ENCODE results near the gene CDKN2B-AS1.

CDKN2B-AS1 gene

DNA sequence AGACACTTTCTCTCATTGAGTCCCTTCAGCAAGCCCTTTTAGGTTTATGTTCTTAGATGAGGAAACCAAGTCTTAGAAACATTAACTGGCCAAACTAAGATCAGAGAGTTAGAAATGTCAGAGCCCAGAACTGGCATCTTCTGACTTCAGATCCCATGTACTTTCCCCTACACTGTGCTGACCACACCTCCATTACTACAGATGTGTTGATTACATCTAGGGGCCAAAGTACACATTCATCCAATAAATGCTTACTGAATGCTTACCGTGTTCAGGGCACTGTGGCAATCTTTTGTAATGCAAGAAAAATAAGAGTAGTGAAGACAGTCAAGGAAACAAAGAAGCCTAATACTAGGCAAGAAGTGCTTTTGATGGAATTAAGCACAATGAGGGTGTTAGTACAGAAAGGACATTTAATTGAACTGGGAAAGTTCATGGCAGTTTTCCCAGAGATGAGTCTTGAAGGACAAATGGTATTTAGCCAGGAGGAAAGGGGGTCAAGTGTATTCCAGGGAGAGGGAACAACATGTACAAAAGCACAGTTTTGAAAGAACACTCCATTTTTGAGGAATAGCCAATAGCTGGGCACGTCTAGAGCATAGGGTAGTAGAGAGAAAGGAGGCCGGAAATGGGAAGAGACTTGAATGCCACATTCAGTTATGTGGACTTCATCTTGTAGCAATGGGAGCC, 104.2 kb downstream of the CDKN2B-AS1 start:
- DNase-seq, result no peak

DNA sequence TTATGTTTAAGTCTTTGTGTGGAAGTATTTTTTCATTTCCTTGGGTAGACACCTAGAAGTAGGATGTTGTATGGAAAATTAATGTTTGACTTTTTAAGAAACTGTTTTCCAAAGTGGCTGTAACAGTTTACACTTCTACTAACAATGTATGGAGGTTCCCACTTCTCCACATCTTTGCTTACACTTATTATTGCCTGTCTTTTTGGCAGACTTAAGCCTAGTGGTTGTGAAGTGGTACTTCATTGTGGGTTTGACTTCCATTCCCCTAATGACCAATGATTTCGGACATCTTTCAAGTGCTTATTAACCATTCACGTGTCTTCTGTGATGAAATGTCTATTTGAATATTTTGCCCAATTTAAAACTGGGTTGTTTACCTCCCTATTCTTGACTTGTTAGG, 106.0 kb downstream of the CDKN2B-AS1 start:
- no peak for DNase-seq

DNA sequence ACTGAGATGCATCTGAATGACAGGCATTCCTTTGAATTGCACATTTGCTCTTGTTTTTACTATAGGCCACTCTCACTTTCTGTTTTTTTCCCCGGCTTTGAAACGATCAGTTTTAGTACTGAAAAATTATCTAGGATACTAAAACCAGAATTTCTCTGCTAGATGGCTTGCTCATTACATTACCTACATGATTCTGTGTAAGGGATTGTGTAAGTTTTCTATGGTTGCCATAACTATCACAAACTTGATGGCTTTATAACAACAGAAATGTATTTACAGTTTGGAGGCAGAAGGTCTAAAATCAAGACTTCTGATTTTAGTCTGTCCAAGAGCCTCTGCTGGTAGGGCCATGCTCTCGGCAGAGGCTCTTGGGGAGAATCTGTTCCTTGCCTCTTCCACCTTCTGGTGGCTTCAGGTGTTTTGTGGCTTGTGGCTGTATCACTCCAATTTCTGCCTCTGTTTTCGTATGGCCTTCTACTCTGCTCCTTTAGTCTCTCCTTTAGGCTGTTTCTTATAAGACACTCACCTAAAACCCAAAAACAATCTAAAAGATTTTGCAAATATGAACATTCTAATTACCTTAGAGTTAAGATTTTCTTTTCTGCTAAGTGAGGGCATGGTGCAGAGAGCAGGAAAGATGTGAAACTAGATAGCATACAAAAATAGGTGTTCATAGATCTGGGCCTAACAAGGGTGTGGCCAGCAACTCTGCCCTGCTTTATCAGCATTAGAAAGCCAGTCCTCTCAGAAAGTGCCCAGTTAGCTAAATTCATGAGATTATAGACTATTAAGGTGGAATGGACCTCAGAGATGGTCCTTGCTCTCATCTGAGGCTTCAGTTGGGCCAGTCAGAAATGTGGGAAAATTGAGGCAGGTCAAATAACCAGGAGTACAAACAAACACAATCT, 107.8 kb downstream of the CDKN2B-AS1 start:
- no peak for DNase-seq

DNA sequence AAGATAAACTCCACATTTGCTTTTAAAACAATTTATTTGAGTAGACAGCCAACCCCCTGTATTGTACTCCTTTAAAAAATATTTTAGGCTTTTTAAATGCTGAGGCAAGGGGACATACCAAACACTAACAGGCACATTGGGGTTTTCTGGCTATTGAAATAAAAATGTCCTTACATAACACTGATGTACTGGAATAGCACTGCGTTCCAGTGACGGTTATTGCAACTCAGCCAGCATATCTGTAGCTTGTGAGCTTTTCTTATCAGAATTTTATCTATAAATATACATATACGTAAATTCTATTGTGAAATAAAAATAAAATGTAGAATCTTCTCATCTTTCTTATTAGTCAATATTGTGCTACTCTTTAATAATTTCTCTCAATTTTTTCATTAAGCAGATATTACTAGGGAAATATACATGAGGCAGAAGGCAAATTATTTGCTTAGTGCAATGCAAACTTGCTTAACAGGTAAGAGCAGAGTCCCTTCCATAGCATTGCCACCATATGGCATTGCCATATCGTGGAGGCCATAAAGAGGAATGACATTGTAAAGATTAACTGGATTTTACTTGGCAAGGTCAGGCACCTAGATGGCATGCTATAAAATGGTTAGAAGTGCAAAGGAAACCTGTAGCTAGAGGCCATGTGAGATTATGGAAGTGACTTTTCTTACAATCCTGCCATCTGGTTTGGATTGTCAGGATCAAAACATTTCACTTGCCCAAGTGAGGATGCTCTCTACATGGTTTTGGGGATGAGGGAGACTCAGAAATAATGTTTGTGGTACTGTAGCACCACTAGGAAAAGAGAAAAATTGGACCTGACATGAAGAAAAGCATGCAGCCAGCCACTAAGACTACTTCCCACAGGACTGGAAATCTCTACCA, 109.3 kb downstream of the CDKN2B-AS1 start:
- no peak for DNase-seq

DNA sequence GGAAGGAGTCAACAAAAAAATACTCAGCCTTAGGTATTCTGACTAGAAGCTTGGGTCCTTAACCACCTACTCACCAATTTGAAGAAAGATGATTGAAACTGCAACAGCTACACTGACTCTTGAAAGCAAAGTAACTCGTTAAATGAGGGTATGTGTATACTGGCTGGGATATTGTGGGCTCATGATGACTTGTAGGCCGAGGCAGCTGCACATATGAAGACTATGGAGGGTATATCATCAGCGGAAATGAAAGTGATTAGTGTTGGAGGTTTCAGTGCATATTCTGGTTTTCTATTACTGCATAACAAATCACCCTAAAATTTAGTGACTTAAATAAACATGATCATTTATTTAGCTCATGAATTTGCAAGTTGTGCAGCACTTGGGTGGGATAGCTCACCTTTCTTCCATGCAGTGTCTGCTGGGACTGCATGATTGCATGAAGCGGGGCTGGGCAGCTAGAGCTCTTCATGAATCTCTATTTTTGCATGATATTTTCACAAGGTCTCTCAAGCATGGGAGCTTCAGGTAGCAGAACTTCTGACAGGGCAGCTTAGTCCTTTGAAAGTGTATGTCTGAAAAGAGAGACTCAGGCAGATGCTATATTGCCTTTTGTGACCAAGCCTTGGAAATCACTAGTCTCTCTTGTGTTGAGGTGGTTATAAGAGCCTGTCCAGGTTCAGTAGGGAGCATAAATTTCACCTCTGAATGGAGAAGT, 110.6 kb downstream of the CDKN2B-AS1 start:
- DNase-seq, result no peak

DNA sequence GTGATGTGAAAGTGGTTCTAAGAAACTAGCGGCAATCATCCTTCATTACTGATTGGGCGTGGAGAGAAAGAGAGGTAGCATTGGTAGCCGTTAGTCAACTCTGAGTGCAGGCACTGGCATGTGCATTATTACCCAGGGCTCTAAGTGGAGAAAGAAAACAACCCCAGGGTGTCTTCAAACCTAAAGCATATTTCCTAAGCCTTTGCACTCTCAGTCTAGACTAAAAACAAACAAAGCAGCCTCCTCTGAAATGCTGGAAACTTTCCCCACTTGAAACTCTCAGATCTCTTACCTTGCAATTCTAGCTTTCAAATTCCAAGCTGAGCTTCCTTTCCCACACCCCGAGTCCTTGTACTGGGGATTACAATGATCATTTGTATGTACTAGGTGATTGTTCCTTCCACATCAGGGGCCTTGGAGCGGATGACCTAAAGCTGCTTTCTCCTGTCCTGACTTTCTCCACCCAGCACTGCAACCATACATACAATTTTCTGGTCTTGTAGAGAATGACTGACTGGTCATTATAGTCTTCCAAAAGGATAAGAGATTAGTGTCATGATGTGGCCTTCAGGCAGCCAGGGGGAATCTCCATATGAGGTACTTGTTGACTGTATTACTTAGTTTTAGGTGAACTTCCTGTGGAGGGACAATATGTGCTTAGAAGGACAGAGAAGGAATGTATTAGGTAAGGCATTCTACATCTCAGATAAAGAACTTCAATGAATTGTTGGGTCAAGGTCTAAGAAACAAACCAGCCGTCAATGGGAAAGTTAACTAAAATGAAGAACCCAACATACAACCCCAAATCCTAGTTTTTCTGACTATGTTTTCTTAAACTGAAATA, 112.8 kb downstream of the CDKN2B-AS1 start:
- peak; percentile 84 for DNase-seq

DNA sequence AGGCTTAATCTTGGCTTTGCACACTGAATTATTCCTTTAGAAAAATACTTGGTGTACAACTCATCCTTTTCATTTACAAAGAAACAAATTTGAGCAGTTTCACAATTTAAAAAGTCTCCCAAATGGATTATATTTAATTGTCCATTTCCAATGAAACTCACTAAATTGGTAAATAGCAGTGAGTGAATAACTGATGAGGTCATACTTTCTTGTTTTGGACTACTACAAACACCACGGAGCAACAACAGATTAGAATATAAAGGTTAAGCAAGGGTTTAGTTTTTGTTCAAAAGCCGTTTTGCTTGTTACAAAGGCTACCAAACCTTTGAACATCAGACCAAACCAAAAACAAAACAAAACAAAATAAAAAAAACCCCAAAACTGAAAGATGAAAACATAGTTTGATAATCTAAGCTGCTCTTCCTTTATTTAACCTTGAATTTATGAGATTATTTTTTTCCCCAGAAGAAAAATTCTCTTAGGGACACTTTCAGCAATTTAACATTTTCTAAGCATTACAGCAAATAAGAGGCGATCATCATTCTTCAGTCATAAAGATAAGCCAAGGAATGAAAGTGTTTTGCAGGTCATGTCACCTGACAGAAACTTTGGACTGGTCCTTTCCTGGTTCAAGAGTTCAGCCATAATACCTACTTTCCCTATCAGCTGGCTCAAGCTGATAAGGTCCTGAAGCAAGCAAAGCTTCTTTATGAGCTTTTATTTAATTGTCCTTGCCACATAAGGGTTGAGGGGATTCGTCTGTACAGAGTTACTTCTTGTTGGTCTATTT, 114.2 kb downstream of the CDKN2B-AS1 start:
- DNase-seq, result no peak

DNA sequence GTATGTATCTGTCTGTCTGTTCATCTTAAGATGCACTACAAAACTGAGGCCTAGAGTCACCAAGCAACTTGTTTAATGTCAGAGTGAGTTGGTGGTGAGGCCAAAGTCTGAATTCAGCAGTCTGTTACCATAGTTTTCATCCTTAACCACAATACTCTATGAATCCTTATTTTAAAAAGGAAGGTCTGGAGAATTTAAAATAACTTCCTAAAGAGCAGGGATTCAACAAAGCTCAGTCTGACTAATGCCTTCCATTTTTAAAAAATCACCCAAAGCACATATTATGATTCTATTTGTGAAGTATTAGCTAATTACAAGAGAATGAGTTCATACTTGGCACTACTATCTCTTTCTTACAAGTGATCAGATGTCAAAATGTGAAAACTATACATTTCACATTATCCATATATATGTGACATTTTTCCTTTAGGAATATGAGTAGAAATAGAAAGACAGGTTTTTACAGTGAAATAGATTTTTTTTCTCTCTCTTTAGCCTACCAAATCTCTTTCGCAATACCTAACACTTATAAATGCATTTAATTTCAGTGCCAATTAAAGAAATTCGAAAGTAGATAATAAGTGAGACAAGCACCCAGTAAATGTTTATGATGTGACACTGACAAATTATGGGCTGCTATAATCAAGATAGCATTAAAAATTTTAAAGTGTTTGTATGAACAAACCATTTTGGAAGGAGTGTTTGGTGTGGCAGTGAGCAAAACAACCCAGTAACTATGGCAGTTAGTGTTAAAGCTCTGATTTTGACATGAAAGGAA, 116.8 kb downstream of the CDKN2B-AS1 start:
- no peak for DNase-seq

DNA sequence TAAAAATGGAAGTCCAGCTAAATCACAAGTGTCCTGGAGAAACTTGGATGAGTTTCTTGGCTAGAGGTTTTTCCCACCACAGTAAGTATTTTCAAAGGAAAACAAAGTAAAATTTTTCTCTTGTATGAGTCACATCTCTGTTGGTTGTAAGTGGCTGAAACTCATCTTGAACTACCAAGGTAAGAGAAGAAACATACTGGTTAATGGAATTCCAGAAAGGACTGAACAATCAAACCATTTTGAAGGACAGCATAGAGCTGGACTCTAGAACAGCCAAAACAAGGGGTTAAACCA, 117.3 kb downstream of the CDKN2B-AS1 start:
- DNase-seq, result no peak

DNA sequence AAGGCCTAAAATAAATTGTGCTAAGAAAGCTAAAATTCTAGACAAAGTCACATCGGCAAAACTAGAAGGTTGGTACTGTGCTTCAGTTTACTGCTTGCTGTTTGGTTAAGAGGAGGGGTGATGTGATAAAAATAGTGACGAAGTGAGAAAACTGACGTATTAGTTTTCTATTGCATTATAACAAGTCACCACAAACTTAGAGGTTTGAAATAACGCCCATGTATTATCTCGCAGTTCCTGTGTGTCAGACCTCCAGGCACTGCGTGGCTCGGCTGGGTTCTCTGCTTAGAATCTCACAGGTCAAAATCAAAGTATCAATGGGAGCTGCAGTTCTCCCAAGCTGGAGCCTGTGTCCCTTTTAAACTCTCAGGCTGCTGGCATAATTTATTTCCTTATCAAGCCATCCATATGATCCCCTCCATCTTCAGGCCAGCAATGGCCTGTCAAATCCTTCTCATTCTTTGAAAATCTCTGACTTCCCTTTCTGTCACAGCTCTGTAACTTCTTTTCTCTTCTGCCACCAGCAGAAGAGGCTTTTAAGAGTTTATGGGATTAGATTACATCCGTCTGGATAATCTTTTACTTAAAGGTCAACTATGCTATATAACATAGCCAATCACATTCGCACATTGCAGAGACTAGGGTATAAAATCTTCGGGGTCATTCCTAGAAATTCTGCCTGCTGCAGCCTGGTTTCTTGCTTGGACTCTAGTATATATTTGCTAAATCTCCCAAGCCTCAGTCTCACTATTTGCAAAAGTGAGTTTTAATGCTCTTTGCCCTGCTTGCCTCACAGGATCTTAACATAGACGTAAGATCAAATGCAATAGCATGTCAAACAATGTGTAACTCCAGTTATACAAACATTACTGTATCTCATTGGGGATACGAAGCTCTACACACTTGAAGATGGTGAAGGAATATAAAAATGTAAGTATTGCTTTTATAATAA, 118.6 kb downstream of the CDKN2B-AS1 start:
- DNase-seq, result no peak

DNA sequence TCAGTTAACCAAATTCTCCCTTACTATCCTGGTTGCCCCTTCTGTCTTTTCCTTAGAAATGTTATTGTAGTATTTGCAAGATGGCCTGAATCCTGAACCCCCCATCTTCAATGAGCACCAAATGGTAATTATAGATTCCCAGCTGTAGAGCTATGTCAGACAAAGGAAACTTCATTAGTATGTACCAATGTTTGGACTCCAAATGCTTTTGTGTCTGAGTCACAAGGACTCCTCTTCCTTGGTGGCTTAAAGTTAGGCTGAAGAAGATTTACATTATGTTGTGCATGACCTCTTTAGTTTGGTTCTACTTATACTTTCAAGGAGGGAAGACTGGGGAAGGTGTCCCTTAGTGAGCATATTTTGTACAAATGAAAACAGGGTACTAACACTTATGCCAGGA, 120.4 kb downstream of the CDKN2B-AS1 start:
- no peak for DNase-seq

DNA sequence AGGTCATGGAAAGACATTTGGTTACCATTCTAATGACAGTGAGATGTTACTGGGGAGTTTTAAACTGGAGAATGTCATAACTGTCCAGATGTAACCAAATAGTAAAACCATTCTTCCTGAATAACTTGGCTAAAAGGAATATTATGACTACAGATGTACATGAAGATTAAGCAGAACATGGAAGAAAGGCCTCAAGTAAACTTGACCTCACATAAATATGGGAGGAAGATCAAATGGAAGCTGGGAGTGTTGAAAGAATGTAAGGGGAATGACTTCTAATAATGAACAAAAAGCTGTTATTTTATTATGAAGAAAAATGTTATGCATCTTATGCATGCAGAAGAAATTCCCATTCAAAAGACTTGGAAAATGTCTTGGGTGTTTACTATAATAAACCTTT, 122.2 kb downstream of the CDKN2B-AS1 start:
- no peak for DNase-seq

DNA sequence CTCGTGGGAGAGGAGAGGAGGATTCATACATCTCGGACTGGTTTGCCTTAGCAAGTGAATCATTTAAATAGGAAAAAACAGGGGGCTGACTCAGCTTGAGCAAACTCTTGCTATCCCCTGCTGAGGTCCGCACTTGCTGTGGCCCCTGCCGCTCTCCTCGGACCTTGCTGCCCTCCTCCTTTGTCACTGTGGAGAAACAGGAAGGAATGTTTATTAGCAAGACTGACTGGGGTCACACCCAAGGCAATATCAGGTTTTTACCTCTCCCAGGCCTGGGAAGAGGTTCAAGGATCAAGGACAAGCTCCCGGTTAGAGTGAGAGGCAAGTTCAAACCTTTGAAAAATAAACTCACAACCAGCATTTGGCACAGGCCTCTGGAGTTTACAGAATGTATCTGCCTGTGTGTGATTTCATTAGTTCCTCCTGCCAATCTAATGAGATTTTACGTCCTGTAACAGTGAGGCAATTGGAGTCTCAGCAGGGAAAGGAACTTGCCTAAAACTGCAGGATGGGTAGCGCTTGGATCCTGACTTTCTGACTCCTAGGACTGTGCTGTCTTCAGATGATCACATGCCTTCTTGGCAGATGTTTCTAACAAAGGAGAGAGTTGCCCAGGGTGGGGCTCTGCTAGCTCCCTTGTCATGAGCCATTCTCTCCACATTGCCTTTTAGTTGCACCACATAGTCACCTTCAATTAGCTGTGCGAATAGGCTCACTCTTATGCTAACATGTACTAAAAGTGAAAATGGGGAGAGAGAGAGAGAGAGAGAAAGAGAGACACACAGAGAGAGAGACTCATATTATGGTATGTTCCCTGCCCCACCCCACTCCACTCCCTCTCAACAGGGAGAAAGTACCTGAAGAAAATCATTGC, 123.2 kb downstream of the CDKN2B-AS1 start:
- peak; percentile 81 for DNase-seq

DNA sequence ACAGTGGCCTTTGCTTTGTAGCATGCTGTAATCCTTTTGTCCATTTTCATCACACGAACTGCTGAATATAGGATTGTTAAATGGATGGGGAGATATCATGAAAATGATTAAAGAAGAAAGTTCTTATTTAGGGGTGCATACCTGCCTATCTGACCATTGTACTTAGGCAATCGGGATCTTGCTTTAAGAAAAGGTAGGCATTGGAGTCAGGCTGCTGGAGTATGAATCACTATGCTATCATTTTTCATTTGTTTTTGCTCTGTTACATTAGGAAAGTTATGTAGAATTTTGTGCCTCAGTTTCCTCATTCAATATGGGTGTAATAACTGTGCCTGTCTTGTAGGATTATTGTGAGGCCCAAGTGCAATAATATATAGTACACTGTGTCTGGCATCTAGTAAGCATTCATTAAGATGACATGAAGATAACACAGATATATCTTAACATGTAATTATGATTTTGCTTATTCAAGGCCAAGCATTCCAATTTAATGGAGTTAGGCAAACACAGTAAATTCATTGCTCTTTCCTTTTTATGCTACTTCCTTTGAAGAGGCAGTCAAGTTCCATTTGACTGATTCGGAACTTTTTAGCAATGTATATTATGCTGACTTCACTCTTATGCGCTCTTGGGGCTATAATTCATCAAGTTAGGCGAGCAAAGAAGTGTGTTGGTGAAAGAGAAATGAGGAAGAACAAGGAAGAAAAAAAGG, 124.4 kb downstream of the CDKN2B-AS1 start:
- no peak for DNase-seq

DNA sequence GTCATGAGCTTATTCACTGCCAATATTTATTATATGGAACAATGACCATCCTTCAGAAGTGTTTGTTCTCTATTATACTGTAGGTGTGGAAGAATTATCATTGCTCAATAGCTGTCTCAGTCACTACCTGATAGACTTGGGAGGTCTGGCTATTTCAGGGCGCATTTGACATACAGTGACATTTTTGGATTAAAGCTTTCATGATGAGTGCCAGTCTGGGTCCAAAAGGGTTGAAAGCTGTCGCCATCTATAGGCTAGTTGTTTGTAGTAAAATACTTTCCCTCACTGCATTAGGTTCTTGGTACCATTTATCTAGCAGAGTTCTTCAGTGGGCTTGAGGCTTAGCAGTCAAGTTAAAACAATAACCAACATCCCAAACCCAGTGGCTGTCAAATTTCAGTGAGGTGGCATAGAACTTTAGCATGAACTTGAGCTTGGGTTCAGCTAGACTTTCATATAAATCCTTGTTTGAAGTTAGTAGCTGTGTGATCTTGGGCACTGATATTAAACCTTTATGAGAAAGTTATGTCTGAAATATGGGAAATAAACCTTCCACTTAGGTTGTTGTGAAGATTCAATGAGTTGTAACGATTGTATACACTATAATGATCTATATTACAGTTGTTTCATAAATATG, 125.0 kb downstream of the CDKN2B-AS1 start:
- DNase-seq, result no peak

DNA sequence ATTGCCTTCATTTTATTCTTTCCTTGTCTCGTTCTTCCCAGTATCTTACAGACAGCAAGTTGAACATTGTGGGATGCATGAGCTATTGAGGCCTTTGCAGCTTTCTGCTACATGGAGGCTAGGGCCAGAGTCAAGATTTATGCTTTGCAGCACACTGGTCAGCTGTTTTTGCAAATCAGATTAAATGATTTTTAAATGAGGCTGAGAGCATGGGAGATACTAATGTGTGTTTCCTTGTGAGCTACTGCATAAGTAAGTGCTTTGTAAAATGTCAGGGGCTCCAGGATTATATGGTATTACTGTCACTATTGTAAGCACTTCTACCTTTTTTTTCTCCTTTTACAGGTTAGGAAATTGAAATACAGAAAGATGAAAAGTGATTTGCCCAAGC, 125.6 kb downstream of the CDKN2B-AS1 start:
- DNase-seq, result no peak

DNA sequence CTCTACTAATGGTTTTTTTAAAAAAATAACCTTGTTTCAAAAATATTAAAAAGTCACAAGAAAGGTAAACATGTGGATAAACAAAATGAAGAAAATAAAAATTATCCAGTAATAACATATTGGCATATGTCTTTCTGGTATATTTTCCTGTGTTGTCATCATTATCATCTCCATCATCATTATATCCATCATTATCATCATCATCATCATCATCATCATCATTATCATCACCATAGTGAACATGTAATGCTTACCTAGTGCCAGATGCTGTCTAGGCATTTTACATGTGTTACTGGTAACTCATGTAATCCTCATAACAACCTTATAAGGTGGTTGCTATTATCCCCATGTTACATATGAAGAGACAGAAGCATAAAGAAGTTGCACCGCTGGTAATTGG, 126.0 kb downstream of the CDKN2B-AS1 start:
- DNase-seq, result no peak

Measured in islet precursor cell (in vitro differentiated cells).